ENCODE results near the gene IRF3. TPM values are rescaled to one million over a fixed set of nuclear protein-coding genes. Genes with fewer than 3 reads are reported as not detected.

The IRF3 gene
- polyA plus RNA-seq, 1 donor (not counting 4 experiments of a cell fraction or from before 2014, with no cell fraction given): 50.4 TPM

DNA sequence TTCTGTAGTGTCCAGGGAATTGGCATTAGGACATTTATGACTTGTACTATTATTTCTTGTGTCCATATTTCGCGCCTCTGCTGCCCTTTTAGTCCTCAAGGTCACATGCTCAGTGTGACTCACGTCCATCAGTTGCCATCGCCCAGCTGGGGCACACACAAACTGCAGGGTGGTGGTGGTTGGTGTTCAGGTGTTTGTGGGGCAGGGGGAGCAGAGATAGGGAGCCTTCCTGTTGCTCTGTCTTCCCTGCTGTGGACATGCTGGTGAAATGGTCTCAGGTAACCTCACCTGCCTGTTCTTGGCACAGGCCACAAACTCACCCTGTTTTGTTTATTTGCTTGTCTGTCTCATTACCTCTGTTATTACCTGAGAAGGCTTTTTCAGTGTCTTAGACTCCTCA, 52.3 kb downstream of the IRF3 start:
- H3K4me3 ChIP-seq (ENCODE audit: control insufficient read depth in 2 of 3, extremely low read depth in 1 of 3, insufficient read depth in 2 of 3, low read depth in 1 of 3, low read length in 3 of 3): no peak overlapping the region
- H3K4me2 ChIP-seq (ENCODE audit: control insufficient read depth, extremely low read depth, insufficient read depth, low read depth, low read length): no peak overlapping the region
- TF ChIP-seq, protein P1, sequence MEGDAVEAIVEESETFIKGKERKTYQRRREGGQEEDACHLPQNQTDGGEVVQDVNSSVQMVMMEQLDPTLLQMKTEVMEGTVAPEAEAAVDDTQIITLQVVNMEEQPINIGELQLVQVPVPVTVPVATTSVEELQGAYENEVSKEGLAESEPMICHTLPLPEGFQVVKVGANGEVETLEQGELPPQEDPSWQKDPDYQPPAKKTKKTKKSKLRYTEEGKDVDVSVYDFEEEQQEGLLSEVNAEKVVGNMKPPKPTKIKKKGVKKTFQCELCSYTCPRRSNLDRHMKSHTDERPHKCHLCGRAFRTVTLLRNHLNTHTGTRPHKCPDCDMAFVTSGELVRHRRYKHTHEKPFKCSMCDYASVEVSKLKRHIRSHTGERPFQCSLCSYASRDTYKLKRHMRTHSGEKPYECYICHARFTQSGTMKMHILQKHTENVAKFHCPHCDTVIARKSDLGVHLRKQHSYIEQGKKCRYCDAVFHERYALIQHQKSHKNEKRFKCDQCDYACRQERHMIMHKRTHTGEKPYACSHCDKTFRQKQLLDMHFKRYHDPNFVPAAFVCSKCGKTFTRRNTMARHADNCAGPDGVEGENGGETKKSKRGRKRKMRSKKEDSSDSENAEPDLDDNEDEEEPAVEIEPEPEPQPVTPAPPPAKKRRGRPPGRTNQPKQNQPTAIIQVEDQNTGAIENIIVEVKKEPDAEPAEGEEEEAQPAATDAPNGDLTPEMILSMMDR (optimal IDR thresholded peaks at IDR 0.05 in 1 of 3, IDR thresholded peaks at IDR 0.05 in 1 of 3, conservative IDR thresholded peaks at IDR 0.05 in 1 of 3; ENCODE audit: extremely low read depth in 1 of 3, insufficient read depth in 2 of 3, low read length in 3 of 3): no peak
- TF ChIP-seq EZH2 (IDR thresholded peaks at IDR 0.05; ENCODE audit: low read length): no peak
- H3K9ac ChIP-seq (ENCODE audit: control insufficient read depth, extremely low read depth, insufficient read depth, low read length): no peak overlapping the region
- peaks cover 2% of the 10 kb centered on the region for H3K9me1 ChIP-seq (ENCODE audit: control insufficient read depth, extremely low read depth, insufficient read depth, low read length)
- H3K9me3 ChIP-seq (ENCODE audit: control insufficient read depth, low read depth, low read length): no peaks in the 10 kb centered on the region
- FAIRE-seq (no peak), DNase-seq (ENCODE audit: low read depth, low spot score) (no peak)
- no peak overlapping the region for H3K27ac ChIP-seq (ENCODE audit: control insufficient read depth, insufficient read depth, low read length)
- H3K27me3 ChIP-seq (ENCODE audit: control insufficient read depth, extremely low read depth, insufficient read depth, low read length): no peaks in the 10 kb centered on the region
- H4K20me1 ChIP-seq (ENCODE audit: control insufficient read depth, extremely low read depth, insufficient read depth, low read length): peaks cover 3% of the 10 kb centered on the region
- H3K4me1 ChIP-seq (ENCODE audit: control insufficient read depth, extremely low read depth, insufficient read depth, low read length): peaks cover 8% of the 10 kb centered on the region
- no peak overlapping the region for H2AFZ ChIP-seq (ENCODE audit: control insufficient read depth, low read length)
- H3K79me2 ChIP-seq (ENCODE audit: control insufficient read depth, insufficient read depth, low read length): peaks cover 42% of the 10 kb centered on the region
- dilution Hi-C loops (cut with MboI; ENCODE audit: extremely low pct_ligation_motif_present, low sequenced_read_pairs): no loop called here
- peaks cover 12 to 23% of the 10 kb centered on the region in 2 experiments for H3K36me3 ChIP-seq (ENCODE audit: control insufficient read depth in 2 of 2, extremely low read depth in 1 of 2, insufficient read depth in 2 of 2, low read length in 2 of 2)

Small RNA genes within 50 kb of the gene (small RNA-seq; reads per million reads assigned to genes)
- 0 to 0.13 (median 0) reads per million in 3 experiments for gene MIR5088 (ENCODE audit: insufficient read length in 3 of 3, low read depth in 3 of 3, low replicate concordance in 1 of 3)

Other genes starting within 250 kb of the IRF3 start
- gene PTH2, start 242.4 kb downstream of the IRF3 start, polyA plus RNA-seq: not detected in 3 replicates
- not detected in 3 replicates for gene GFY, start 240.5 kb downstream of the IRF3 start, polyA plus RNA-seq
- gene SLC17A7, start 224.3 kb downstream of the IRF3 start, polyA plus RNA-seq: 0.04 to 0.12 TPM (median 0.04 TPM) in 3 replicates
- gene PIH1D1, start 214.0 kb downstream of the IRF3 start, polyA plus RNA-seq: 29.0 to 40.7 TPM (median 37.8 TPM) in 3 replicates
- 7.1 to 12.2 TPM (median 9.8 TPM) in 3 replicates for gene ALDH16A1, start 212.6 kb downstream of the IRF3 start, polyA plus RNA-seq
- gene FLT3LG, start 191.6 kb downstream of the IRF3 start, polyA plus RNA-seq: 0.80 to 1.7 TPM (median 1.3 TPM) in 3 replicates
- gene RPL13A, start 178.2 kb downstream of the IRF3 start, polyA plus RNA-seq: 1,826 to 4,676 TPM (median 3,383 TPM) in 3 replicates
- 2,569 to 3,320 TPM (median 2,868 TPM) in 3 replicates for gene RPS11, start 169.4 kb downstream of the IRF3 start, polyA plus RNA-seq
- 12.0 to 12.8 TPM (median 12.3 TPM) in 3 replicates for gene FCGRT, start 153.2 kb downstream of the IRF3 start, polyA plus RNA-seq
- 0.10 to 0.14 TPM in 2 of 3 replicates, not detected in the other for gene RCN3, start 137.9 kb downstream of the IRF3 start, polyA plus RNA-seq
- gene NOSIP, start 85.3 kb downstream of the IRF3 start, polyA plus RNA-seq: 36.6 to 63.6 TPM (median 42.7 TPM) in 3 replicates
- gene PRRG2, start 84.5 kb downstream of the IRF3 start, polyA plus RNA-seq: 5.2 to 7.5 TPM (median 5.3 TPM) in 3 replicates
- 0.35 to 1.1 TPM (median 0.42 TPM) in 3 replicates for gene PRR12, start 74.7 kb downstream of the IRF3 start, polyA plus RNA-seq
- gene RRAS, start 25.7 kb downstream of the IRF3 start, polyA plus RNA-seq: 98.1 to 184 TPM (median 154 TPM) in 3 replicates
- gene SCAF1, start 23.6 kb downstream of the IRF3 start, polyA plus RNA-seq: 3.4 to 20.9 TPM (median 5.8 TPM) in 3 replicates
- 11.8 to 14.8 TPM (median 14.0 TPM) in 3 replicates for gene BCL2L12, start 76 bp upstream of the IRF3 start, polyA plus RNA-seq
- 280 to 322 TPM (median 311 TPM) in 3 replicates for gene PRMT1, start 11.4 kb upstream of the IRF3 start, polyA plus RNA-seq
- 0.73 to 0.76 TPM (median 0.73 TPM) in 3 replicates for gene ADM5, start 23.7 kb upstream of the IRF3 start, polyA plus RNA-seq
- gene CPT1C, start 25.3 kb upstream of the IRF3 start, polyA plus RNA-seq: 0.39 to 0.49 TPM (median 0.41 TPM) in 3 replicates
- 1.3 to 2.2 TPM (median 1.9 TPM) in 3 replicates for gene TSKS, start 97.4 kb upstream of the IRF3 start, polyA plus RNA-seq
- 36.7 to 67.7 TPM (median 52.7 TPM) in 3 replicates for gene AP2A1, start 101.1 kb upstream of the IRF3 start, polyA plus RNA-seq
- 2.6 to 4.7 TPM (median 3.7 TPM) in 3 replicates for gene FUZ, start 147.4 kb upstream of the IRF3 start, polyA plus RNA-seq
- gene MED25, start 152.4 kb upstream of the IRF3 start, polyA plus RNA-seq: 12.5 to 37.0 TPM (median 13.9 TPM) in 3 replicates
- gene PTOV1, start 185.3 kb upstream of the IRF3 start, polyA plus RNA-seq: 22.9 to 49.0 TPM (median 32.1 TPM) in 3 replicates
- 19.3 to 26.4 TPM (median 19.6 TPM) in 3 replicates for gene PNKP, start 201.7 kb upstream of the IRF3 start, polyA plus RNA-seq
- gene AKT1S1, start 211.5 kb upstream of the IRF3 start, polyA plus RNA-seq: 27.2 to 43.8 TPM (median 28.8 TPM) in 3 replicates
- gene TBC1D17, start 211.8 kb upstream of the IRF3 start, polyA plus RNA-seq: 9.0 to 25.6 TPM (median 9.4 TPM) in 3 replicates
- 0.09 to 0.22 TPM (median 0.13 TPM) in 3 replicates for gene IL4I1, start 231.0 kb upstream of the IRF3 start, polyA plus RNA-seq

All from keratinocyte (primary cell).